HG03575 (cell line): ENCODE results near the gene SPNS3.

Source experiments
- ATAC-seq: cut with Tn5 transposase; IDR thresholded peaks from one replicate; pipeline ENCODE4 v1.9.1; 2021; ENCODE audit not compliant: unreplicated experiment, insufficient number of reproducible peaks, low FRiP score; ENCODE audit errors: extremely low read depth

Gene SPNS3

GRCh38 chr17:4460661-4461060 lies 26.9 kb downstream of the SPNS3 start:
- ATAC-seq = no peak

GRCh38 chr17:4463818-4464476 lies 30.2 kb downstream of the SPNS3 start:
- no peak for ATAC-seq

GRCh38 chr17:4465786-4466185 lies 32.0 kb downstream of the SPNS3 start:
- ATAC-seq = no peak

- no peak for ATAC-seq
Measured at GRCh38 chr17:4467287-4467686, 33.5 kb downstream of the SPNS3 start.

GRCh38 chr17:4469552-4469951 lies 35.8 kb downstream of the SPNS3 start:
- ATAC-seq = no peak

- ATAC-seq = no peak
Measured at GRCh38 chr17:4472286-4472685, 38.5 kb downstream of the SPNS3 start.

- ATAC-seq = no peak
Measured at GRCh38 chr17:4474093-4474492, 40.4 kb downstream of the SPNS3 start.

GRCh38 chr17:4475001-4475400 lies 41.3 kb downstream of the SPNS3 start:
- no peak for ATAC-seq

- ATAC-seq = no peak
Measured at GRCh38 chr17:4475463-4475862, 41.7 kb downstream of the SPNS3 start.

- ATAC-seq = no peak
Measured at GRCh38 chr17:4476017-4476416, 42.3 kb downstream of the SPNS3 start.

GRCh38 chr17:4476511-4477070 lies 42.9 kb downstream of the SPNS3 start:
- ATAC-seq = no peak

- no peak for ATAC-seq
Measured at GRCh38 chr17:4477255-4477791, 43.6 kb downstream of the SPNS3 start.

GRCh38 chr17:4478318-4478830 lies 44.6 kb downstream of the SPNS3 start:
- no peak for ATAC-seq

- ATAC-seq = no peak
Measured at GRCh38 chr17:4479340-4479981, 45.7 kb downstream of the SPNS3 start.

GRCh38 chr17:4479982-4480751 lies 46.4 kb downstream of the SPNS3 start:
- no peak for ATAC-seq

GRCh38 chr17:4480929-4481898 lies 47.5 kb downstream of the SPNS3 start:
- no peak for ATAC-seq

GRCh38 chr17:4482338-4483011 lies 48.7 kb downstream of the SPNS3 start:
- ATAC-seq = no peak
